IMR-90 (cell line): ENCODE results near the gene PPP2R5E.

Experiments
- MAZ ChIP-seq: IDR thresholded peaks from 2 replicates; pipeline ENCODE4 v1.6.1; 2012; ENCODE audit warnings: low read depth, mild to moderate bottlenecking, low read length, improper control_type of control experiment, moderate library complexity, borderline replicate concordance
- NFE2L2 ChIP-seq: fragments of 150-350 bp; IDR thresholded peaks from 2 replicates; pipeline ENCODE4 v1.6.1; 2016; ENCODE audit warnings: low read depth, mild to moderate bottlenecking, low read length
- RAD21 ChIP-seq: IDR thresholded peaks from 2 replicates; pipeline ENCODE4 v1.6.1; 2012; ENCODE audit warnings: low read length, improper control_type of control experiment
- RCOR1 ChIP-seq: IDR thresholded peaks from 2 replicates; pipeline ENCODE4 v1.6.1; 2012; ENCODE audit warnings: mild to moderate bottlenecking, low read length, improper control_type of control experiment; ENCODE audit not compliant: insufficient replicate concordance
- RFX5 ChIP-seq: IDR thresholded peaks from 2 replicates; pipeline ENCODE4 v1.8.0; 2012; ENCODE audit warnings: low read depth, mild to moderate bottlenecking, low read length, moderate library complexity
- TF ChIP-seq, protein P1 (sequence below): conservative IDR thresholded peaks from 2 replicates; pipeline ENCODE4 v1.5.1; 2012; ENCODE audit warnings: mild to moderate bottlenecking, low read depth, low read length, improper control_type of control experiment
- TF ChIP-seq, protein P2 (sequence below): fragments of 150-350 bp; IDR thresholded peaks from 2 replicates; pipeline ENCODE4 v1.6.1; 2017; ENCODE audit warnings: mild to moderate bottlenecking, antibody characterized with exemption, low read length, low read depth

DNA sequence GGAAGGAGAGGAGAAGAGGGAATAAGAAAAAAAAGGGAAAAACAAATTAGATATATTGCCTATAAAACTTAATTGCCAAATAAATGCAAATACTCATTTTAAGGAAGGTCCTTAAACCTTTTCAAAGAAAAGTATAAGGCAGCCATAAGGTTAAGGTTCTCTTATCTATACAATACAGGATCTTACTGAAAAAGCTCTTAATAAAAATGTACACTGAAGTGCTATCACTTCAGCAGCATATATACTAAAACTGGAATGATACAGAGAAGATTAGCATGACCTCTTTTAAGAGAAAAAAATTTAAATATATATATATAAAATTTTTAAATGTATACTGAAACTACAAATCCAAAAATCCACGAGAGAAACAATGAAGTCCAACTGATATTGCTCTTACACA is 65.6 kb downstream of the PPP2R5E start:
- TF ChIP-seq, protein P1, sequence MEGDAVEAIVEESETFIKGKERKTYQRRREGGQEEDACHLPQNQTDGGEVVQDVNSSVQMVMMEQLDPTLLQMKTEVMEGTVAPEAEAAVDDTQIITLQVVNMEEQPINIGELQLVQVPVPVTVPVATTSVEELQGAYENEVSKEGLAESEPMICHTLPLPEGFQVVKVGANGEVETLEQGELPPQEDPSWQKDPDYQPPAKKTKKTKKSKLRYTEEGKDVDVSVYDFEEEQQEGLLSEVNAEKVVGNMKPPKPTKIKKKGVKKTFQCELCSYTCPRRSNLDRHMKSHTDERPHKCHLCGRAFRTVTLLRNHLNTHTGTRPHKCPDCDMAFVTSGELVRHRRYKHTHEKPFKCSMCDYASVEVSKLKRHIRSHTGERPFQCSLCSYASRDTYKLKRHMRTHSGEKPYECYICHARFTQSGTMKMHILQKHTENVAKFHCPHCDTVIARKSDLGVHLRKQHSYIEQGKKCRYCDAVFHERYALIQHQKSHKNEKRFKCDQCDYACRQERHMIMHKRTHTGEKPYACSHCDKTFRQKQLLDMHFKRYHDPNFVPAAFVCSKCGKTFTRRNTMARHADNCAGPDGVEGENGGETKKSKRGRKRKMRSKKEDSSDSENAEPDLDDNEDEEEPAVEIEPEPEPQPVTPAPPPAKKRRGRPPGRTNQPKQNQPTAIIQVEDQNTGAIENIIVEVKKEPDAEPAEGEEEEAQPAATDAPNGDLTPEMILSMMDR = no peak
- TF ChIP-seq RAD21 = no peak
- no peak for TF ChIP-seq MAZ
- no peak for TF ChIP-seq NFE2L2
- TF ChIP-seq, protein P2, sequence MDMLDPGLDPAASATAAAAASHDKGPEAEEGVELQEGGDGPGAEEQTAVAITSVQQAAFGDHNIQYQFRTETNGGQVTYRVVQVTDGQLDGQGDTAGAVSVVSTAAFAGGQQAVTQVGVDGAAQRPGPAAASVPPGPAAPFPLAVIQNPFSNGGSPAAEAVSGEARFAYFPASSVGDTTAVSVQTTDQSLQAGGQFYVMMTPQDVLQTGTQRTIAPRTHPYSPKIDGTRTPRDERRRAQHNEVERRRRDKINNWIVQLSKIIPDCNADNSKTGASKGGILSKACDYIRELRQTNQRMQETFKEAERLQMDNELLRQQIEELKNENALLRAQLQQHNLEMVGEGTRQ = no peak
- TF ChIP-seq RFX5 = no peak
- TF ChIP-seq RCOR1 = no peak
